Measurements from ENCODE around the gene INSL6. TPM values are rescaled to one million over a fixed set of nuclear protein-coding genes. Genes with fewer than 3 reads are reported as not detected.

The INSL6 gene
- total RNA-seq, 1 experiment from 2014 or later = not detected

GRCh38 chr9:5191985-5192384, 6.5 kb upstream of the INSL6 start:
- H3K36me3 Mint-ChIP-seq (ENCODE audit: insufficient read depth in 1 of 3, low read depth in 3 of 3) = no peaks in the 10 kb centered on the region
- Histone ChIP-seq H2BK5ac (ENCODE audit: insufficient read length, low read length) (no peak overlapping the region), H4K8ac (replicated peaks; ENCODE audit: insufficient read length, low read depth, low read length) (no peak overlapping the region), H3K27ac (ENCODE audit: insufficient read length, low read depth, low read length) (no peak overlapping the region), H3K79me2 (ENCODE audit: insufficient read depth, low read length) (no peaks in the 10 kb centered on the region), H3K27me3 (ENCODE audit: insufficient read depth, low read length) (no peaks in the 10 kb centered on the region), H3K14ac (ENCODE audit: insufficient read depth, low read length) (no peak overlapping the region), H3K23ac (ENCODE audit: insufficient read length, low read depth, low read length) (no peak overlapping the region), H2BK20ac (ENCODE audit: low read depth, low read length, poor library complexity, severe bottlenecking) (no peak overlapping the region), H3K4me1 (ENCODE audit: insufficient read depth, low read length) (no peaks in the 10 kb centered on the region), H3K9me3 (ENCODE audit: control insufficient read depth, low read depth, low read length) (no peaks in the 10 kb centered on the region), H3K79me1 (ENCODE audit: insufficient read depth, low read depth, low read length, poor library complexity, severe bottlenecking) (no peaks in the 10 kb centered on the region), H2BK12ac (ENCODE audit: insufficient read length, low read depth, low read length) (no peak overlapping the region), H3K56ac (ENCODE audit: insufficient read length, low read depth, low read length) (no peak overlapping the region), H3K4me2 (ENCODE audit: insufficient read depth, insufficient read length, low read length) (no peak overlapping the region), H2BK15ac (ENCODE audit: low read depth, low read length) (no peak overlapping the region), H2AK5ac (ENCODE audit: insufficient read length, low read length) (no peak overlapping the region), H3K23me2 (ENCODE audit: insufficient read length, low read depth, low read length, poor library complexity, severe bottlenecking) (no peaks in the 10 kb centered on the region), H4K20me1 (ENCODE audit: control insufficient read depth, insufficient read depth, insufficient read length) (no peaks in the 10 kb centered on the region), H4K91ac (ENCODE audit: insufficient read length, low read depth, low read length) (no peak overlapping the region), H3T11ph (ENCODE audit: low read length) (no peak overlapping the region), H3K9ac (ENCODE audit: extremely low read depth, insufficient read length, low read length) (no peak overlapping the region), H4K5ac (ENCODE audit: insufficient read length, low read depth, low read length) (no peak overlapping the region), H2AFZ (ENCODE audit: low read length) (no peak overlapping the region), H3K18ac (ENCODE audit: insufficient read length, low read depth, low read length) (no peak overlapping the region), H3K4ac (ENCODE audit: low read depth, low read length) (no peak overlapping the region), H2BK120ac (ENCODE audit: low read depth, low read length, poor library complexity, severe bottlenecking) (no peak overlapping the region)
- H3K4me3 Mint-ChIP-seq = no peak overlapping the region
- no CpG with 5 or more reads among the region's 3 CpGs for WGBS (ENCODE audit: extremely low coverage, insufficient read length, low lambda C conversion rate)
- no peak for TF ChIP-seq CTCF (conservative IDR thresholded peaks at IDR 0.05)
- H3K27me3 Mint-ChIP-seq (ENCODE audit: low read depth) = no peaks in the 10 kb centered on the region
- DNase-seq = no peak
- H3K9me3 Mint-ChIP-seq = no peaks in the 10 kb centered on the region
- 0 out of 4 replicates have a peak, but pooled peaks cover 0 to 3% of the 10 kb centered on the region in 2 experiments for H3K4me1 Mint-ChIP-seq
- no peak overlapping the region for H3K27ac Mint-ChIP-seq

All from H9 (cell line).